ENCODE results near the gene GALNT18.
A peak's percentile ranks its signal among the peaks of the same experiment; 100 is the strongest.

Gene GALNT18

GRCh38 chr11:11419747-11420146 lies 202.1 kb downstream of the GALNT18 start:
- TF ChIP-seq, protein P1, sequence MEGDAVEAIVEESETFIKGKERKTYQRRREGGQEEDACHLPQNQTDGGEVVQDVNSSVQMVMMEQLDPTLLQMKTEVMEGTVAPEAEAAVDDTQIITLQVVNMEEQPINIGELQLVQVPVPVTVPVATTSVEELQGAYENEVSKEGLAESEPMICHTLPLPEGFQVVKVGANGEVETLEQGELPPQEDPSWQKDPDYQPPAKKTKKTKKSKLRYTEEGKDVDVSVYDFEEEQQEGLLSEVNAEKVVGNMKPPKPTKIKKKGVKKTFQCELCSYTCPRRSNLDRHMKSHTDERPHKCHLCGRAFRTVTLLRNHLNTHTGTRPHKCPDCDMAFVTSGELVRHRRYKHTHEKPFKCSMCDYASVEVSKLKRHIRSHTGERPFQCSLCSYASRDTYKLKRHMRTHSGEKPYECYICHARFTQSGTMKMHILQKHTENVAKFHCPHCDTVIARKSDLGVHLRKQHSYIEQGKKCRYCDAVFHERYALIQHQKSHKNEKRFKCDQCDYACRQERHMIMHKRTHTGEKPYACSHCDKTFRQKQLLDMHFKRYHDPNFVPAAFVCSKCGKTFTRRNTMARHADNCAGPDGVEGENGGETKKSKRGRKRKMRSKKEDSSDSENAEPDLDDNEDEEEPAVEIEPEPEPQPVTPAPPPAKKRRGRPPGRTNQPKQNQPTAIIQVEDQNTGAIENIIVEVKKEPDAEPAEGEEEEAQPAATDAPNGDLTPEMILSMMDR (IDR thresholded peaks at IDR 0.05; ENCODE audit: insufficient read depth, low read depth, low read length, missing control alignments) = no peak

GRCh38 chr11:11416917-11417316 lies 204.9 kb downstream of the GALNT18 start:
- DNase-seq (ENCODE audit: low read depth) = peak; percentile 87
- H3K4me3 ChIP-seq (ENCODE audit: low read length) = no peak overlapping the region
- TF ChIP-seq, protein P1 (IDR thresholded peaks at IDR 0.05; ENCODE audit: insufficient read depth, low read depth, low read length, missing control alignments) = no peak

More at GRCh38 chr11:11419747-11420146, 202.1 kb downstream of the GALNT18 start:
- no peak overlapping the region for H3K4me3 ChIP-seq (ENCODE audit: low read length)
- no peak for DNase-seq (ENCODE audit: low read depth)

DNA sequence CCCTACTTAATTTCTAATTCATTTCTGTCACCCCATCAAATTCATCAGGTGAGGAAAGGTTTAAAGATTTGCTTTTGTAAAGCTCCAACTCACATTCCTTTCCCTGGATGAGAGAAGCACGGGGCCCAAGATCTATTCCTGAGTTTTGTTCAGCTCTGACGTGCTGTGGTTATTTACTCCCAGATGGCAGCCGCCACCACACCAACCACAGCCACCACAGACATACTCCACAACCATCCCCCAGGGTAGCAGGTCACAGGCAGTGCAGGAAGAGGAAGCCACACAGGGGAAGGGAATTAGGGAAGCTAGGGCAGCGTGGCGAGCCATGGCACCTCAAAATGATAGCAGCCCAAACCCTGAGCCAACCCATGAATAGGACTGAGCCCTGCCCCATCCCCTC lies 205.3 kb downstream of the GALNT18 start:
- TF ChIP-seq, protein P1 (IDR thresholded peaks at IDR 0.05; ENCODE audit: insufficient read depth, low read depth, low read length, missing control alignments) = no peak
- DNase-seq (ENCODE audit: low read depth) = no peak

GRCh38 chr11:11415901-11416300 lies 205.9 kb downstream of the GALNT18 start:
- no peak overlapping the region for H3K4me3 ChIP-seq (ENCODE audit: low read length)
- DNase-seq (ENCODE audit: low read depth) = no peak
- TF ChIP-seq, protein P1 (IDR thresholded peaks at IDR 0.05; ENCODE audit: insufficient read depth, low read depth, low read length, missing control alignments) = no peak

More for the DNA sequence above, 205.3 kb downstream of the GALNT18 start:
- H3K4me3 ChIP-seq (ENCODE audit: low read length) = no peak overlapping the region

DNA sequence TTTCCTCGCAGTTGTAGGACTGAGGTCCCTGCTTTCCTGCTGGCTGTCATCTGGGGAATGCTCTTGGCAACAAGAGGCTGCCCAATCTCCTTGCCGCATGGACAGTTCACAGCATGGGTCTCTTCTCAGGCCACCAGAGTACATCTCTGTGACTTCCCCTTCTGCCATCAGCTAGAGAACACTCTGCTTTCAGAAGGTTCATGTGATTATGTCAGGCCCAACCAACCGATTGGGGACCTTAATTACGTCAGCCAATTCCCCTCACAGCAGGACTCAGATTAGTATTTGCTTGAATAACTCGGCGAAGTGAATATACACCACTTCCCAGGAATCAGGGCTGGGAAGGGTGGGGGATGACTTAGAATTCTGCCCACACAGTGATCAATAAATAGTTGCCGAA lies 206.8 kb downstream of the GALNT18 start:
- TF ChIP-seq, protein P1 (IDR thresholded peaks at IDR 0.05; ENCODE audit: insufficient read depth, low read depth, low read length, missing control alignments) = no peak
- H3K4me3 ChIP-seq (ENCODE audit: low read length) = no peak overlapping the region
- no peak for DNase-seq (ENCODE audit: low read depth)

- TF ChIP-seq, protein P1 (IDR thresholded peaks at IDR 0.05; ENCODE audit: insufficient read depth, low read depth, low read length, missing control alignments) = no peak
- H3K4me3 ChIP-seq (ENCODE audit: low read length) = no peak overlapping the region
Observed at GRCh38 chr11:11413776-11414175, 208.0 kb downstream of the GALNT18 start.

DNA sequence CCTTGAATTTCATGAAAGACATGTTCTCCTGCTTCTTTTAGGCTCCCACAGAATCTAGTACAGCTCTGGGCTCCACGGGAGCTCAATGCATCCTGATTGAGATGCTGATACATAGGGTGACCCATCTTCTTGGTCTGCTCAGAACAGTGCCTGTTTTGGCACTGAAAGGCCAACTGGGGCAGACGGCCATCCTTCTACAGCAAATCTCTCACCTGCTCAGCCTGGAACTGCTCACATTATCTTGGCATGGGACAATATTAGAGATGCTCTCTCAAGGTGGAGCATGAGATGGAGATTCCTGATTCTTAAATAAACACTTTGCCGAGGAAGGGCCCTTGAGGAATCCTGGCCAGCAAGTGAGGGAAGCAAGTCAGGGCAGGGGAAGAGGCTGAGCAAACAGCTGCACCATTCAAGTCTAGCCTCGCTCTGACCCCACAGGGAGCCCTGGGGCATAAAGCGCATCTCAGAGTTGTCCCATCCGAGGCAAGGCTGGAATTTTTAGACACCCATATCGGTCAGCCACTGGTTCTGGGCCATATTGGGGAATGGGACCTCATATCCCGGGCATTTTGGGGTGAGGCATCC lies 210.3 kb downstream of the GALNT18 start:
- peak; percentile 82 for DNase-seq (ENCODE audit: low read depth)
- TF ChIP-seq, protein P1 (IDR thresholded peaks at IDR 0.05; ENCODE audit: insufficient read depth, low read depth, low read length, missing control alignments) = no peak
- H3K4me3 ChIP-seq (ENCODE audit: low read length) = no peak overlapping the region

More at GRCh38 chr11:11413776-11414175, 208.0 kb downstream of the GALNT18 start:
- peak; percentile 44 for DNase-seq (ENCODE audit: low read depth)

Measured in epithelial cell of esophagus (primary cell).